Right hindlimb (tissue), 1 donor: Measurements from ENCODE around the gene MYH4.

Source experiments
- DNase-seq: peaks from one replicate; pipeline ENCODE4 v3.0.0-alpha.2; 2018

MYH4 gene

GRCh38 chr17:10469459-10469858 lies at the start of gene MYH4:
TSS of gene MYH4 (minus strand) at chr17:10469559. CDS start at chr17:10466745, 2,814 bp downstream.
- DNase-seq = no peak

GRCh38 chr17:10518271-10519037 lies 49.1 kb upstream of the MYH4 start, which contains the start of gene MYH1:
TSS of gene MYH1 (minus strand) at chr17:10518542. CDS start at chr17:10516642, 1,900 bp downstream.
- no peak for DNase-seq

- no peak for DNase-seq
Observed at GRCh38 chr17:10516638-10517037, 47.3 kb upstream of the MYH4 start.

GRCh38 chr17:10516065-10516464 lies 46.7 kb upstream of the MYH4 start:
- no peak for DNase-seq

GRCh38 chr17:10513299-10514067 lies 44.1 kb upstream of the MYH4 start:
- DNase-seq = peak; percentile 30

GRCh38 chr17:10512856-10513255 lies 43.5 kb upstream of the MYH4 start:
- DNase-seq = no peak

- no peak for DNase-seq
Observed at GRCh38 chr17:10499950-10500349, 30.6 kb upstream of the MYH4 start.

GRCh38 chr17:10492004-10492403 lies 22.6 kb upstream of the MYH4 start:
- DNase-seq = no peak

- no peak for DNase-seq
Observed at GRCh38 chr17:10482252-10482651, 12.9 kb upstream of the MYH4 start.

GRCh38 chr17:10477701-10478100 lies 8.3 kb upstream of the MYH4 start:
- DNase-seq = no peak

- no peak for DNase-seq
Observed at GRCh38 chr17:10474536-10474935, 5.2 kb upstream of the MYH4 start.

- DNase-seq = no peak
Observed at GRCh38 chr17:10471858-10472257, 2.5 kb upstream of the MYH4 start.

- no peak for DNase-seq
Observed at GRCh38 chr17:10463402-10463801, 6.0 kb downstream of the MYH4 start.

- no peak for DNase-seq
Observed at GRCh38 chr17:10460062-10460461, 9.3 kb downstream of the MYH4 start.

- no peak for DNase-seq
Observed at GRCh38 chr17:10458701-10459100, 10.7 kb downstream of the MYH4 start.

- DNase-seq = no peak
Observed at GRCh38 chr17:10457952-10458351, 11.4 kb downstream of the MYH4 start.

GRCh38 chr17:10447026-10447931 lies 22.1 kb downstream of the MYH4 start:
- DNase-seq = no peak

GRCh38 chr17:10439816-10440215 lies 29.5 kb downstream of the MYH4 start:
- no peak for DNase-seq

- no peak for DNase-seq
Observed at GRCh38 chr17:10435096-10435495, 34.3 kb downstream of the MYH4 start.

GRCh38 chr17:10429421-10430045 lies 39.8 kb downstream of the MYH4 start:
- DNase-seq = no peak

GRCh38 chr17:10428781-10429180 lies 40.6 kb downstream of the MYH4 start:
- no peak for DNase-seq

- DNase-seq = no peak
Observed at GRCh38 chr17:10421900-10422542, 47.3 kb downstream of the MYH4 start, which contains the start of gene MYH8. TSS of gene MYH8 (minus strand) at chr17:10421950. CDS start at chr17:10420227, 1,723 bp downstream.
